PFSK-1 (cell line): ENCODE data around the gene TP53BP1.

Experiments used
- POLR2AphosphoS5 ChIP-seq: IDR thresholded peaks from 2 replicates; pipeline ENCODE4 v1.6.1; 2012; ENCODE audit warnings: low read depth, mild to moderate bottlenecking, control low read depth, low read length, moderate library complexity
- TAF1 ChIP-seq: IDR thresholded peaks from 2 replicates; pipeline ENCODE4 v1.6.1; 2012; ENCODE audit warnings: low read length, control low read depth, borderline replicate concordance; ENCODE audit not compliant: insufficient read depth
- TF ChIP-seq, protein P1 (sequence below), 2 experiments: IDR thresholded peaks; 2 replicates each; pipeline versions ENCODE4 v1.6.1 to v1.8.0; 2011 to 2012; ENCODE audit warnings: low read depth in 2 of 2, low read length in 2 of 2, control low read depth in 1 of 2, inconsistent platforms in 1 of 2, mild to moderate bottlenecking in 1 of 2, moderate library complexity in 1 of 2; ENCODE audit not compliant: insufficient read depth in 1 of 2

- no peak for TF ChIP-seq POLR2AphosphoS5
- TF ChIP-seq, protein P1, sequence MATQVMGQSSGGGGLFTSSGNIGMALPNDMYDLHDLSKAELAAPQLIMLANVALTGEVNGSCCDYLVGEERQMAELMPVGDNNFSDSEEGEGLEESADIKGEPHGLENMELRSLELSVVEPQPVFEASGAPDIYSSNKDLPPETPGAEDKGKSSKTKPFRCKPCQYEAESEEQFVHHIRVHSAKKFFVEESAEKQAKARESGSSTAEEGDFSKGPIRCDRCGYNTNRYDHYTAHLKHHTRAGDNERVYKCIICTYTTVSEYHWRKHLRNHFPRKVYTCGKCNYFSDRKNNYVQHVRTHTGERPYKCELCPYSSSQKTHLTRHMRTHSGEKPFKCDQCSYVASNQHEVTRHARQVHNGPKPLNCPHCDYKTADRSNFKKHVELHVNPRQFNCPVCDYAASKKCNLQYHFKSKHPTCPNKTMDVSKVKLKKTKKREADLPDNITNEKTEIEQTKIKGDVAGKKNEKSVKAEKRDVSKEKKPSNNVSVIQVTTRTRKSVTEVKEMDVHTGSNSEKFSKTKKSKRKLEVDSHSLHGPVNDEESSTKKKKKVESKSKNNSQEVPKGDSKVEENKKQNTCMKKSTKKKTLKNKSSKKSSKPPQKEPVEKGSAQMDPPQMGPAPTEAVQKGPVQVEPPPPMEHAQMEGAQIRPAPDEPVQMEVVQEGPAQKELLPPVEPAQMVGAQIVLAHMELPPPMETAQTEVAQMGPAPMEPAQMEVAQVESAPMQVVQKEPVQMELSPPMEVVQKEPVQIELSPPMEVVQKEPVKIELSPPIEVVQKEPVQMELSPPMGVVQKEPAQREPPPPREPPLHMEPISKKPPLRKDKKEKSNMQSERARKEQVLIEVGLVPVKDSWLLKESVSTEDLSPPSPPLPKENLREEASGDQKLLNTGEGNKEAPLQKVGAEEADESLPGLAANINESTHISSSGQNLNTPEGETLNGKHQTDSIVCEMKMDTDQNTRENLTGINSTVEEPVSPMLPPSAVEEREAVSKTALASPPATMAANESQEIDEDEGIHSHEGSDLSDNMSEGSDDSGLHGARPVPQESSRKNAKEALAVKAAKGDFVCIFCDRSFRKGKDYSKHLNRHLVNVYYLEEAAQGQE (IDR thresholded peaks at IDR 0.05; ENCODE audit: insufficient read depth in 1 of 2, low read depth in 2 of 2, low read length in 2 of 2), result no peak
- no peak for TF ChIP-seq TAF1
Observed at GRCh38 chr15:43406808-43407207, 86.1 kb downstream of the TP53BP1 start.
